HG03103 (cell line): ENCODE measurements around the gene LTBP3.

ENCODE experiments used
- ATAC-seq: cut with Tn5 transposase; IDR thresholded peaks from one replicate; pipeline ENCODE4 v1.9.1; 2021; ENCODE audit warnings: low read depth; ENCODE audit not compliant: unreplicated experiment

Gene LTBP3

GRCh38 chr11:65498977-65499712 is 59.0 kb downstream of the LTBP3 start, which contains the start of gene MALAT1:
MALAT1 (plus strand) TSS chr11:65499045.
- no peak for ATAC-seq

GRCh38 chr11:65498727-65498976 is 59.5 kb downstream of the LTBP3 start:
- ATAC-seq, result no peak

GRCh38 chr11:65498042-65498726 is 60.0 kb downstream of the LTBP3 start:
- ATAC-seq, result no peak

GRCh38 chr11:65497141-65498041 is 60.8 kb downstream of the LTBP3 start:
- ATAC-seq, result peak; percentile 52

- ATAC-seq, result no peak
These were observed 61.6 kb downstream of the LTBP3 start for GRCh38 chr11:65496304-65497140.

GRCh38 chr11:65493367-65494176 is 64.6 kb downstream of the LTBP3 start:
- no peak for ATAC-seq

- ATAC-seq, result no peak
These were observed 65.4 kb downstream of the LTBP3 start for GRCh38 chr11:65492637-65493366.

GRCh38 chr11:65492387-65492636 is 65.8 kb downstream of the LTBP3 start:
- no peak for ATAC-seq

GRCh38 chr11:65491614-65492386 is 66.4 kb downstream of the LTBP3 start:
- ATAC-seq, result no peak

GRCh38 chr11:65491163-65491465 is 67.0 kb downstream of the LTBP3 start:
- ATAC-seq, result no peak

GRCh38 chr11:65489706-65490320 is 68.3 kb downstream of the LTBP3 start:
- ATAC-seq, result no peak

- no peak for ATAC-seq
These were observed 69.0 kb downstream of the LTBP3 start for GRCh38 chr11:65489035-65489705.
